HCEC 1CT (cell line): Measurements from ENCODE around the gene IGFBP7.
A peak's percentile ranks its signal among the peaks of the same experiment; 100 is the strongest.

Source experiments
- DNase-seq: peaks from one replicate; pipeline ENCODE4 v3.0.0-alpha.2; 2017

Gene IGFBP7

GRCh38 chr4:57034520-57034919 lies 75.7 kb downstream of the IGFBP7 start:
- no peak for DNase-seq

GRCh38 chr4:57023104-57023503 lies 87.1 kb downstream of the IGFBP7 start:
- peak; percentile 88 for DNase-seq

- peak; percentile 86 for DNase-seq
These were observed 89.6 kb downstream of the IGFBP7 start for GRCh38 chr4:57020467-57021101.

DNA sequence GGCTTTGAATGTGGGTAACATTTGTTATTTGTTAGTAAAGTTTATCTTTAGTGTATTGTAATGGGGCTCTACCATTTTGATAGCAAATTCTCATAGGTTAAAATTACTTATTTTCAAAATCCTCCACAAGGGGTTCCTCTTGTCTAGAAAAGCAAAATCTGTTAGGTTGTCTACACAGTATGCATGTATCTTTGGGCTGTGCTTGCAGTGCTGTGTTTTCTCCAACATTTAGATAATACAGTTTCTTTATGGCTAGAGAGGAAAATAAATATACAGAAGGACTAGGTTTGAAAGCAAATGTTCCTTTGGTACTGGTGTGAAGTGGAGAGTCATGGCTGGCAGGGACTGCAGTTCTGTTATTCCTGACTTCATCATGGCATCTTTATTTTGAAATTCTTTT lies 91.2 kb downstream of the IGFBP7 start:
- DNase-seq = no peak

DNA sequence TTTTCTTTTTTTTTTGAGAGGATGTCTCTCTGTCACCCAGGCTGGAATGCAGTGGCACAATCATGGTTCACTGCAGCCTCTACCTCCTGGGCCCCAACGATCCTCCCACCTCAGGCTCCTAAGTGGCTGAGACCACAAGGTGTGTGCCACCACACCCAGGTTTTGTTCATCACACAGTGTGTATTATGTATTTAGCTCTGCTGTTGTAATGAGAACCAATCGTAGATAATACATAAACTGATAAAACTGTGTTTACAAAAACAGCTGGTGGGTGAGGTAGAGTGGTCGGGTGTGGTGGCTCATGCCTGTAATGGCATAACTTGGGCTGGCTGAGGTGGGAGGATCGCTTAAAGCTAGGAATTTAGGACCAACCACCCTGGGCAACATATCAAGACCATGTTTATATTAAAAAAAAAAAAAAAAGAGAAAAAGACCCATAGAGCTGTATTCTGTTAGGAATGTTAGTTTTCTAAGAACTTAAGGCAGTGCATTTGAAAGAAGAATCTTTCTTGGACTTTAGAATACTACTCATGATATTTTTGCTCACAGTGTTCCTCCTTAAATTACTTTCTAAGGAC lies 96.6 kb downstream of the IGFBP7 start:
- no peak for DNase-seq

DNA sequence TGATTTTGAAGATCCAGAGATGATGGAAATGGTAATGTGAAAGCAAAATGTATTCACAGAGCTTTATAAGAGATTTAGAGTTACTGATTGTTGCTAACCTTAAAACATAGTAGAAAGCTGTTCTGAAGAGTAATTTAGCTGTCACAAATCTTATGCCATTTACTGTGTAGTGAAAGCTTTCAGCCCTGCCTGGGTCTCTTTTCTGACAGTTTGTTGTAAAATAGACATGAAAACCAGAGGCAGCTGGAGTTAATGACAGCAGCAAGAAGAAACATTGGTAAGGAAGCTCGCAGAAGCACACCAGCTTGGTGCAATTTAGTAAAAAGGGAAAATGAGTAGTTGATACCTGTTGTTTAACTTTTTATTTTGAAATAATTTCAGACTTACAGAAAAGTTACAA lies 110.4 kb downstream of the IGFBP7 start:
- no peak for DNase-seq

DNA sequence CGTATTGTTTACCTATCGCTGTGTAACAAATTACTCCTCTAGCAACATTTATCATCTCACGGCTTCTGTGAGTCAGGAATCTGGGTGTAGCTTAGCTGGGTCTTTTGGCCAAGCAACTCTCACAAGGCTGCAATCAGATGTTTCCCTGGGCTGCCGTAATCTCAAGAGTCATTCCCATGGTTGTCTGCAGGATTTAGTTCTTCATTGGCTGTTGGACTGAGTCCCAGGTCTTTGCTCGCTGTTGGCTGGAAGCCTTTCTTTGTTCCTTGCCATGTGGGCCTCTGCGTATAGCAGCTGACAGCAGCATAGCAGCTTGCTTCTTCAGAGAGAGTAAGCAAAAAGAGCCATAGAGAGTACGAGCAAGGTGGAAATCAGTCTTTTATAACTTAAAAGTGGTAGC lies 114.7 kb downstream of the IGFBP7 start:
- DNase-seq = peak; percentile 5

- peak; percentile 45 for DNase-seq
These were observed 119.9 kb downstream of the IGFBP7 start for GRCh38 chr4:56990109-56990905.

DNA sequence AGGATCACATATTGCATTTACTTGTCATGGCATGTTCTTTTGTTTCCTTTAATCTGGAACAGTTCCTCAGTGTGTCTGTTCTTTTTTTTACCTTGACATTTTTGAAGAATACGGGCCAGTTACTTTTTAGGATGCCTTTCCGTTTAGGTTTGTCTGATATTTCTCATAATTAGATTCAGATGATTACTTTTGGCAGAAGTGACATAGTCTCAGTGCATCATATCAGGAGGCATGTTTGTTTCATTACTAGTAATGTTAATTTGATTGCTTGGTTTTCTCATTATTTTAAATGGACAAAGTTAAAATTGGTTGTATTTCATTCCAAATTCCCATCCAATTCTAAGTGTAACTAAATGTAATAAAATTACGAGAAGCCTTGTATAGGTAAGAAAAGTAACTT lies 123.2 kb downstream of the IGFBP7 start:
- no peak for DNase-seq

DNA sequence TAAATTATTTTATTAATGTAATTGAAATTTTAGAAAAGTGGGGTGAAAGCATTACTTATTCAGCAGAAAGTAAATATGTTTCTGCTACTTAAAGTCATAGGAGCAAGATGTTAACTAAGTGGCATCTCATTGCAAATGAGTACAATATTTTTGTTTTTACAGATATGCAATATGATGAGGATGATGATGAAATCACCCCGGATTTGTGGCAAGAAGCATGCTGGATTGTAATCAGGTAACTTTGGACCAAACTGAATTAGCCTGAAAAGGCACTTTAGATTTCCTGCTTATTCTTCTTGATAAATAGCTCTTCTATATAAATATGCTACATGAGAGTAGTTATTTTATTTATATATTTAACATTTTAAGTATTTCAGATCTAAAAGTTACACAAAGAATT lies 124.0 kb downstream of the IGFBP7 start:
- DNase-seq = no peak

DNA sequence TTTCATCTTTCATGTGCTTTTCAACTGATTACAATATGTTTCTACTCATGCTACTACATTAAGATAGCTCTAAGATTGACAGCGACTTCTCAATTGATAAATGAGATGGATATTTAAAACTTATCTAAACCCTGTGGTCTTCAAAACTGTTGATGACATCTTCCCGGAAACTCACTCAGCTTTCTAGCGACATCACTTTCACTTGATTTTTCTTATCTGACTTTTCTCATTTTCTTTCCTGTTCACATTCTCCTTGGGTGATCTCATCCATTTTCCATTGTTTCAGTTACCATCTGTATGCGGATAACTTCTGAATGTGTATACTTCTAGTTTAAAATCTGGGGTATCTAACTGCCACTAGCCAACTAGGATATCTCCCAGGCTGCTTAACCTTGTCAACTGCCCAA lies 128.4 kb downstream of the IGFBP7 start:
- DNase-seq = no peak
